ENCODE results near the gene TMEM41A. TPM values are rescaled to one million over a fixed set of nuclear protein-coding genes. Genes with fewer than 3 reads are reported as not detected.

TMEM41A gene
- total RNA-seq = 1 to 10 TPM; 7.6 to 9.3 TPM

GRCh38 chr3:185498503-185499396 lies at the start of gene TMEM41A:
TMEM41A (minus strand) TSS chr3:185499035; CDS start chr3:185498961, 74 bp downstream.
- Histone ChIP-seq H3K4me1 (peaks cover 30% of the 10 kb centered on the region), H3K4me3 (peak within 1 kb of the TSS; percentile 61 to 84), H3K36me3 (replicated peaks in 1 of 2; ENCODE audit: insufficient read depth in 1 of 2, low read depth in 2 of 2) (peaks cover 0 to 3% of the 10 kb centered on the region in 2 donors), H3K9me3 (no peaks in the 10 kb centered on the region), H3K27ac (peak within 1 kb of the TSS; percentile 86 to 92 (median 88)), H3K27me3 (no peaks in the 10 kb centered on the region)
- DNase-seq (peak; percentile 95 to 97 (median 96)), ATAC-seq (peak; percentile 98)
- intact Hi-C loops (cut with DNase I) = no loop called here
- TF ChIP-seq POLR2A (IDR thresholded peaks at IDR 0.05) (peak; percentile 90 to 95 (median 95)), CTCF (IDR thresholded peaks at IDR 0.05) (peak in 2 of 7 experiments; percentile 1 to 8)
- WGBS, 2 donors = 0 to 1% methylated on average over 33 to 82 of the region's 82 CpGs

- H3K27ac ChIP-seq = no peak overlapping the region
- H3K4me1 ChIP-seq = peaks cover 15% of the 10 kb centered on the region
- H3K27me3 ChIP-seq = no peaks in the 10 kb centered on the region
- TF ChIP-seq POLR2A (IDR thresholded peaks at IDR 0.05) = no peak
- TF ChIP-seq CTCF (IDR thresholded peaks at IDR 0.05) = no peak
- WGBS, 2 donors = 81 to 84% methylated on average over 7 of the region's 7 CpGs
- no peaks in the 10 kb centered on the region for H3K9me3 ChIP-seq
- H3K36me3 ChIP-seq (replicated peaks in 1 of 2; ENCODE audit: insufficient read depth in 1 of 2, low read depth in 2 of 2) = no peaks in the 10 kb centered on the region
- ATAC-seq (no peak), DNase-seq (no peak)
- H3K4me3 ChIP-seq = no peak overlapping the region
- intact Hi-C loops (cut with DNase I) = no loop called here
Observed at GRCh38 chr3:185540695-185541094, 41.9 kb upstream of the TMEM41A start.

DNA sequence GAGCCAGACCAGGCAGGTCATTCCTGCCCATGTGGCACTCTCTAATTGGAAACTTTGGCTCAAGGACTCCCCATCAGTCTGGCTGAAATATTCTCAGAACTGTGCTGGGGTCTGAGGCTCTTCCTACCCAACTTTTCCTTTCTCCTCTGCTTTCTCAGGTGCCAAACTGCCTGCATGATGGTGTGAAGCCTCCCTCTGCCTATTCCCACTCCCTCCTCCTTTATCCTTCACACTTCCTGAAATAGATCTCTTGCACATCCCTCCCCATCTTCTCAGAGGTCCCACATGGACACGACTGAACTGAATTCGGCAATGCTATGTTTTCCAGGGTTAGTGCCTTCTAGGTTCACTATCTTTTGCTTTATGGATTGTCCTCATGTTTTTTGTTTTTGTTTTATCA lies 41.1 kb upstream of the TMEM41A start:
- H3K4me1 ChIP-seq = peaks cover 10% of the 10 kb centered on the region
- H3K4me3 ChIP-seq = no peak overlapping the region
- TF ChIP-seq CTCF (IDR thresholded peaks at IDR 0.05) = no peak
- no peak for TF ChIP-seq POLR2A (IDR thresholded peaks at IDR 0.05)
- ATAC-seq (no peak), DNase-seq (no peak)
- H3K27ac ChIP-seq = no peak overlapping the region
- no peaks in the 10 kb centered on the region for H3K36me3 ChIP-seq (replicated peaks in 1 of 2; ENCODE audit: insufficient read depth in 1 of 2, low read depth in 2 of 2)
- intact Hi-C loops (cut with DNase I) = no loop called here
- no peaks in the 10 kb centered on the region for H3K9me3 ChIP-seq
- WGBS, 2 donors = 59 to 61% methylated on average over 2 of the region's 2 CpGs
- H3K27me3 ChIP-seq = no peaks in the 10 kb centered on the region

GRCh38 chr3:185537369-185537970 lies 38.6 kb upstream of the TMEM41A start:
- intact Hi-C loops (cut with DNase I) = no loop called here
- DNase-seq (peak; percentile 29 to 68 (median 48)), ATAC-seq (peak; percentile 81)
- peaks cover 10% of the 10 kb centered on the region for H3K4me1 ChIP-seq
- no peaks in the 10 kb centered on the region for H3K27me3 ChIP-seq
- 27 to 54% methylated on average over 9 of the region's 9 CpGs for WGBS, 2 donors
- no peaks in the 10 kb centered on the region for H3K9me3 ChIP-seq
- H3K4me3 ChIP-seq = no peak overlapping the region
- H3K27ac ChIP-seq = peak overlapping the region; percentile 38 to 76 (median 60)
- TF ChIP-seq POLR2A (IDR thresholded peaks at IDR 0.05) (no peak), CTCF (IDR thresholded peaks at IDR 0.05) (peak in 1 of 7 experiments; percentile 22)
- no peaks in the 10 kb centered on the region for H3K36me3 ChIP-seq (replicated peaks in 1 of 2; ENCODE audit: insufficient read depth in 1 of 2, low read depth in 2 of 2)
